Neural progenitor cell (in vitro differentiated cells): ENCODE results near the gene SPAG9.

Experiments used
- EZH2 ChIP-seq: fragments of 200-600 bp; sonication (generic); IDR thresholded peaks from 2 replicates; pipeline ENCODE4 v1.6.1; 2017; ENCODE audit warnings: antibody characterized with exemption, mild to moderate bottlenecking, moderate library complexity
- EZH2phosphoT487 ChIP-seq: fragments of 200-600 bp; sonication (generic); IDR thresholded peaks from 2 replicates; pipeline ENCODE4 v1.6.1; 2017; ENCODE audit warnings: antibody characterized with exemption
- TF ChIP-seq, protein P1 (sequence below): fragments of 200-600 bp; sonication (generic); IDR thresholded peaks from 2 replicates; pipeline ENCODE4 v1.5.1; 2017; ENCODE audit warnings: antibody characterized with exemption, mild to moderate bottlenecking

DNA sequence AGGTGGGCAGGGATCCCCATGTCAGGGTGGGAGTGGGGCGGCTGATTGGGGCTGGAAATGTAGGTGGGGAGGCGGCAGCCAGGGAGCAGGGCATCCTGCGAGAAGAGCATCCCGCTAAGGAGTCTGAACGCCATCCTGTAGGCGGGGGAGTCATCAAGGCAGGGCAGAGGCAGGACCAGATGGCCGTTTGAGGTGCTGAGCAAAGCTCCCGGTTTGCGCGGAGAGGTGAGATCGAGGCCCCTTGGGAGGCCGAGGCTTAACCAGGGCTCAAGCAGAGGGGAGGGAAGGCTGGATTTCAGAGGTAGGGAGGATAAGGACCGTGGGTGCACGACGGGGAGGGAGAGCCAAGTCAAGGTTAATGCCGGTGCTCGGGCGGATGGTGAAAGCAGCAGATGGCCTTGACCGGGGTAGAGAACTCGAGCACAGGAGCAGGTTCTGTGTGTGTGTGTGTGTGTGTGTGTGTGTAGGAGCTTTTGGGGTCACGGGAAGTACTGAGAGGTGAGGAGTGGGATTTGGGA, 45.1 kb upstream of the SPAG9 start:
- TF ChIP-seq, protein P1, sequence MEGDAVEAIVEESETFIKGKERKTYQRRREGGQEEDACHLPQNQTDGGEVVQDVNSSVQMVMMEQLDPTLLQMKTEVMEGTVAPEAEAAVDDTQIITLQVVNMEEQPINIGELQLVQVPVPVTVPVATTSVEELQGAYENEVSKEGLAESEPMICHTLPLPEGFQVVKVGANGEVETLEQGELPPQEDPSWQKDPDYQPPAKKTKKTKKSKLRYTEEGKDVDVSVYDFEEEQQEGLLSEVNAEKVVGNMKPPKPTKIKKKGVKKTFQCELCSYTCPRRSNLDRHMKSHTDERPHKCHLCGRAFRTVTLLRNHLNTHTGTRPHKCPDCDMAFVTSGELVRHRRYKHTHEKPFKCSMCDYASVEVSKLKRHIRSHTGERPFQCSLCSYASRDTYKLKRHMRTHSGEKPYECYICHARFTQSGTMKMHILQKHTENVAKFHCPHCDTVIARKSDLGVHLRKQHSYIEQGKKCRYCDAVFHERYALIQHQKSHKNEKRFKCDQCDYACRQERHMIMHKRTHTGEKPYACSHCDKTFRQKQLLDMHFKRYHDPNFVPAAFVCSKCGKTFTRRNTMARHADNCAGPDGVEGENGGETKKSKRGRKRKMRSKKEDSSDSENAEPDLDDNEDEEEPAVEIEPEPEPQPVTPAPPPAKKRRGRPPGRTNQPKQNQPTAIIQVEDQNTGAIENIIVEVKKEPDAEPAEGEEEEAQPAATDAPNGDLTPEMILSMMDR, result no peak
- no peak for TF ChIP-seq EZH2
- TF ChIP-seq EZH2phosphoT487, result no peak
